Omental fat pad (tissue), 4 donors: ENCODE results near the gene OR2M5. TPM values are rescaled to one million over a fixed set of nuclear protein-coding genes. Genes with fewer than 3 reads are reported as not detected.

Experiments
- ATAC-seq: fragments of 150-250 bp; one replicate; pipeline ENCODE4 v1.9.1; 2016; ENCODE audit warnings: mild to moderate bottlenecking, moderate library complexity; ENCODE audit not compliant: low FRiP score
- DNase-seq: peaks from one replicate; pipeline ENCODE4 v3.0.0-alpha.2; 2019; ENCODE audit warnings: low spot score
- total RNA-seq, 4 donors: library from RNA; depleted of rRNA; stranded (reverse); fragments of >200 nt; gene quantifications; one replicate each; pipeline ENCODE4 v1.1.0, GENCODE V29; 2016
- TF ChIP-seq, protein P1 (sequence below), 3 donors: fragments of 450-650 bp; IDR thresholded peaks; one replicate each; pipeline ENCODE4 v1.5.1; 2016 to 2017; ENCODE audit warnings: antibody characterized with exemption in 3 of 3, mild to moderate bottlenecking in 3 of 3, moderate library complexity in 2 of 3

The OR2M5 gene
- total RNA-seq, 4 donors from 2014 or later = not detected

DNA sequence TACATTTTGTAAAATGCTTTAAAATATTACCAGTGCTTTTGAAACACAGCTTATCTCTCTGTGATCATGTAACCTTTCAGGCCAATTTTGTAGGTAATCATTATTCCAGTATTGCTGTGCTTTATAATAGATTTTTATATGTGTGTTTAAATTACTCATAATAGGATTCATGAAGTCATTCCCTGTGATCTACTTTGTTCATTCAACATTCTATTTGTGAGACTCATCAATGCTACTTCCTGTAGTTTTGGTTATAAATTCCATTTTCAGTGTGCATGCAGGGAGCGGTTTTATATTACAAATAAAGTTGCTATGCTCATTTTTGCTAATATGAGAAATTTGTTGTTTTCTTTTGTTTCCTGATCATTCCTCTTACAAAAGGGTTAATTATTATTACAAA is 4.1 kb upstream of the OR2M5 start:
- DNase-seq (no peak), ATAC-seq (no peak)
- TF ChIP-seq, protein P1, sequence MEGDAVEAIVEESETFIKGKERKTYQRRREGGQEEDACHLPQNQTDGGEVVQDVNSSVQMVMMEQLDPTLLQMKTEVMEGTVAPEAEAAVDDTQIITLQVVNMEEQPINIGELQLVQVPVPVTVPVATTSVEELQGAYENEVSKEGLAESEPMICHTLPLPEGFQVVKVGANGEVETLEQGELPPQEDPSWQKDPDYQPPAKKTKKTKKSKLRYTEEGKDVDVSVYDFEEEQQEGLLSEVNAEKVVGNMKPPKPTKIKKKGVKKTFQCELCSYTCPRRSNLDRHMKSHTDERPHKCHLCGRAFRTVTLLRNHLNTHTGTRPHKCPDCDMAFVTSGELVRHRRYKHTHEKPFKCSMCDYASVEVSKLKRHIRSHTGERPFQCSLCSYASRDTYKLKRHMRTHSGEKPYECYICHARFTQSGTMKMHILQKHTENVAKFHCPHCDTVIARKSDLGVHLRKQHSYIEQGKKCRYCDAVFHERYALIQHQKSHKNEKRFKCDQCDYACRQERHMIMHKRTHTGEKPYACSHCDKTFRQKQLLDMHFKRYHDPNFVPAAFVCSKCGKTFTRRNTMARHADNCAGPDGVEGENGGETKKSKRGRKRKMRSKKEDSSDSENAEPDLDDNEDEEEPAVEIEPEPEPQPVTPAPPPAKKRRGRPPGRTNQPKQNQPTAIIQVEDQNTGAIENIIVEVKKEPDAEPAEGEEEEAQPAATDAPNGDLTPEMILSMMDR (IDR thresholded peaks at IDR 0.05) = no peak

DNA sequence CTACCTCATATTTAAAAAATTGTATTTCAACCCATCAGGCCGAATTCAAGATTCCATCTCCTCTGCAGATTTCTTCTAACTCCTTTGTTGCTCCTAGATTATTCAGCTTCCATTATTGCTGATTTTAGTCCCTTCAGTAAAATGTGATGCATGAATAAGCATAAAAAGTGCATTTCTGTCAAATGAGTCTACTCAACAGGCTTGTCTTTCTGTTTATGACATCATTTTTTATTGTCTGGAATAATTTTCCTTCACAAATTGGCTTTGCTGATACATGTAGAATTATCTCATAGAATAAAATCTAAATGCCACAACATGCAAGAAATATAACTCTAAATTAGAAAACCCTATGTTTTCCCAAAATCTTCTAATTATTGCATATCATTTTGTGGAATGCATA is 1.6 kb upstream of the OR2M5 start:
- no peak for ATAC-seq
- TF ChIP-seq, protein P1 (IDR thresholded peaks at IDR 0.05) = no peak
- DNase-seq = no peak

DNA sequence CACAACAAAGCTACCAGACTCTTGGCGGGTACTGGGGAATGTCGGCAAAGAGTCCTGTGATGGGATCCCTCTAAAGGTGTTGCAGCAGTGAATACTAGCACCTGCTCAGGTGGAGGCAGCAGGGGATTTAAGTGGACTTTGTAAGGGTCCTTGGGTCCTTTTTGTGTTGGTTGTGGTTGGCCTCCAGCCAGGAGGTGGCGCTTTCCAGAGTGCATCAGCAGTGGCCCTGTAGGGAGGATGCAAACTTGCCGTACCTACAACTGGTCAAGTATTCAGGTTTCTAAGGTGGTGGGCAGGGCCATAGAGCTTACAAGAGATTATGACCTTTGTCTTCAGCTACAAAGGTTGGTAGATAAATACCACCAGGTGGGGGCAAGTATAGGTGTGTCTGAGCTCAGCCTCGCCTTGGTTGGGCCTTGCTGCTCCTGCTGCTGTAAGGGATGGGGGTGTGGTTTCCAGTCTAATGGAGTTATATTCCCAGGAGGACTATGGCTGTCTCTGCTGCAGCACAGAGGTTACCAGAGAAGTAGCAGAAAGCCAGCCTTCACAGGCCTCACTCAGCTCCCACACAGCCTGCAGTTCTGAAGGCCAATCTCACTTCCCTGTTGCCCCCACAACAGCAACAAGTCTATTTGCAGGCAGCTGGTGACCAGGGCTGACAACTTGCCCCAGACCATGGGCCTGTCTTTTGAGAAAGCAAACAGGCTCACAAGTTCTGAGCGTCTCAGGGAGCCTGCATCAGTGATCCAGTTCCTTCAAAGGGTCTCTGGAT is 7.3 kb downstream of the OR2M5 start:
- ATAC-seq (no peak), DNase-seq (no peak)
- TF ChIP-seq, protein P1 (IDR thresholded peaks at IDR 0.05) = no peak

DNA sequence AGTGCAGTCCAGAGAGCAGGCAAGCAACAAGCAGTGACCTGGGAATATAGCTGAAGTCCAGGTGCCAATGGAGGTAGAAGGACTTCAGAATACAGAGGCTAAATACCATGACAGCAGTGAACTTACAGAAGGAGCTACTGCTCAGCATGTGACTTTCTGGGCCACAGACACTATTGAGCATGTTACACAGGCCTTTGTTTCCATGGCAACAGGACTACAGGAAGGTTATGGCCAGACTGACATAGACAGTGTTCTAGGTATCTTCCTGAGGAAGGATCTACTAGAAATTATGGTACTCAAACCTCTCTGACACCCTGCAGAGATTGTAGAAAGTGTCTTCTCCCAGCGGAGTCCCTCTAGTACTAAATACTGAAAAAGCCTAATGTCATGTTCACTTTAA is 11.0 kb downstream of the OR2M5 start:
- no peak for ATAC-seq
- TF ChIP-seq, protein P1 (IDR thresholded peaks at IDR 0.05) = no peak
- DNase-seq = no peak

DNA sequence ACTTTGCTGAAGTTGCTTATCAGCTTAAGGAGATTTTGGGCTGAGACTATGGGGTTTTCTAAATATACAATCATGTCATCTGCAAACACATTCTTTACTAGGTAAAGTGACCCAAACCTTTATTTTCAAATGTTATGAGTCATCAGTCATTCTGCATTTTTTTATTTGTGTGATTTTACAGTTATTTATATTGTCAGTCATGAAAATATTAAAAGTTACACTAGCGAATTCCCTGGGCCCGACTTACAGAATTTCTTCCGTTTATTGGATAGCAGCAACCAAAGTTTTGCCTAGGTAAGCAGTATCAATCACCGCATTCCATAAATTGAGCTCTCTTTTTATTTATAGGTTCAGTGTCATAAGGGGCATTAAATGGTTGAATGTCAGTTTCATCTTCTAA is 13.8 kb downstream of the OR2M5 start:
- TF ChIP-seq, protein P1 (IDR thresholded peaks at IDR 0.05) = no peak
- ATAC-seq (no peak), DNase-seq (no peak)

DNA sequence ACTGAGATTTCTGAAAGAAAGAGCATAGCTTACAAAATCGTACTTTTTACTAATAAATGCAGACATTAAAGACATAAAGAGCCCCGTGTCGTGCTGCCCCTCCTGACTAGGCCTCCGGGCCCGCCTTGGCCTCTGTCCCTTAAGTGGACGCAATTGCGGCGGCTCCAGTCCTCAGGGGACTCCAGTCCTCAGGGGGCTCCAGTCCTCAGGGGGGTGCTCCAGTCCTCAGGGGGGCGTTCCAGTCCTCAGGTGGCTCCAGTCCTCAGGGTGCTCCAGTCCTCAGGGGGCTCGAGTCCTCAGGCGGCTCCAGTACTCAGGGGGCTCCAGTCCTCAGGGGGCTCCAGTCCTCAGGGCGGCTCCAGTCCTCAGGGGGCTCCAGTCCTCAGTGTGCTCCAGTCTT is 19.1 kb downstream of the OR2M5 start:
- TF ChIP-seq, protein P1 (IDR thresholded peaks at IDR 0.05) = no peak
- no peak for ATAC-seq

DNA sequence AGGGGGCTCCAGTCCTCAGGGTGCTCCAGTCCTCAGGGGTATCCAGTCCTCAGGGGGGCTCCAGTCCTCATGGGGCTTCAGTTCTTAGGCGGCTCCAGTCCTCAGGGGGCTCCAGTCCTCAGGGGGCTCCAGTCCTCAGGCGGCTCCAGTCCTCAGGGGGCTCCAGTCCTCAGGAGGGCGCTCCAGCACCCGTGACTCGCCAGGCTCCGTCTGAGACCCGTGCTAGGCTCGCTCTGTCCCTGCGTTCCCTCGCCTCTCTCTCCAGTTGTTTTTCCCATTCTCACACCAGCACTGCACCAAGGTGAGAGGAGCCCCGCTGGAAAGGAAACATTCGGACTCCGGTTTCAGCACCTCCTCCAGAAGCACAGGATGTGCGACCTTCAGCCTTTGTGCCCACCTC is 20.2 kb downstream of the OR2M5 start:
- DNase-seq = no peak
- ATAC-seq = no peak
- TF ChIP-seq, protein P1 (IDR thresholded peaks at IDR 0.05) = no peak

More for the DNA sequence above, 19.1 kb downstream of the OR2M5 start:
- DNase-seq = no peak
